Cardiac fibroblast (primary cell): Measurements from ENCODE around the gene MYD88.

Source experiments
- DNase-seq, 2 donors: peaks; one replicate each; pipeline versions ENCODE4 v3.0.0 to v3.0.0-alpha.2; 2010; ENCODE audit warnings: low read depth in 2 of 2
- H3K4me3 ChIP-seq, 2 donors: replicated peaks in 1 of 2; 1 replicate in 1 of 2; 2 replicates in 1 of 2; pipeline ENCODE4 v1.5.1; 2011; ENCODE audit warnings: low read depth in 2 of 2, low read length in 2 of 2, mild to moderate bottlenecking in 2 of 2, moderate library complexity in 1 of 2
- CTCF ChIP-seq: IDR thresholded peaks from one replicate; pipeline ENCODE4 v1.5.1; 2011; ENCODE audit warnings: low read depth, mild to moderate bottlenecking, low read length, inconsistent platforms

Gene MYD88

DNA sequence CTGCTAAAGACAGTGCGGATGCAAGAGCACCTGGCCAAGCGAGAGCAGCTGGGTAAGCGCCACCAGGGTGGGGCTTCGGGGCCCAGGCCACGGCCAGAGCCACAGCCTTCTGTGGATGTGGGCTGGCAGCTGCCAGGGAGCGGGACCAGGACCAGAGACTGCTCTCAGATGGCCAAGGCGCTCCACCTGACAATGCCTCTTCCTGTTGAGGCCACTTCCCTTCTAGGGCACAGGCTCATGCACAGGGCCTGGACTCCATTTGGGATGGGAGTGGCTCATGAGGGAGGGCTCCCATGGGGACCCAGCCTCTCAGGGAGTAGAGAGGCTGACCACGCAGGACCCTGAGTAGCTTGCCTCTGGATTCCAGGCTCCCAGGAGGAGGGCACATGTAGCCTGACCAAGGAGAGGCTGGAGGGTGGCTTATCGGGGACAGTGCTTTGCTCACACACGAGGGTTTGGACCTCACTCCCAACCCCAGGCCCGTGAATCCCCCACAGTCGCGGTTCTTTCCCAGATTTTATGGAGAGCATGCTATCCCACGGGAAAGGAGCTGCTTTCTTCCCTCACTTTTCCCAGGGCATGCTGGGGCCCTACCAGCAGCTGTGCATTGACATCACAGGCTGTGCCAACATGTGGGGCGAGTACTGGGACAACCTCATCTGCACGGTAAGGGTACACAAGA is 26.6 kb upstream of the MYD88 start:
- TF ChIP-seq CTCF = no peak
- H3K4me3 ChIP-seq = no peak overlapping the region
- DNase-seq = no peak

GRCh38 chr3:38112378-38112761 is 26.1 kb upstream of the MYD88 start:
- no peak for TF ChIP-seq CTCF
- H3K4me3 ChIP-seq = no peak overlapping the region
- no peak for DNase-seq

DNA sequence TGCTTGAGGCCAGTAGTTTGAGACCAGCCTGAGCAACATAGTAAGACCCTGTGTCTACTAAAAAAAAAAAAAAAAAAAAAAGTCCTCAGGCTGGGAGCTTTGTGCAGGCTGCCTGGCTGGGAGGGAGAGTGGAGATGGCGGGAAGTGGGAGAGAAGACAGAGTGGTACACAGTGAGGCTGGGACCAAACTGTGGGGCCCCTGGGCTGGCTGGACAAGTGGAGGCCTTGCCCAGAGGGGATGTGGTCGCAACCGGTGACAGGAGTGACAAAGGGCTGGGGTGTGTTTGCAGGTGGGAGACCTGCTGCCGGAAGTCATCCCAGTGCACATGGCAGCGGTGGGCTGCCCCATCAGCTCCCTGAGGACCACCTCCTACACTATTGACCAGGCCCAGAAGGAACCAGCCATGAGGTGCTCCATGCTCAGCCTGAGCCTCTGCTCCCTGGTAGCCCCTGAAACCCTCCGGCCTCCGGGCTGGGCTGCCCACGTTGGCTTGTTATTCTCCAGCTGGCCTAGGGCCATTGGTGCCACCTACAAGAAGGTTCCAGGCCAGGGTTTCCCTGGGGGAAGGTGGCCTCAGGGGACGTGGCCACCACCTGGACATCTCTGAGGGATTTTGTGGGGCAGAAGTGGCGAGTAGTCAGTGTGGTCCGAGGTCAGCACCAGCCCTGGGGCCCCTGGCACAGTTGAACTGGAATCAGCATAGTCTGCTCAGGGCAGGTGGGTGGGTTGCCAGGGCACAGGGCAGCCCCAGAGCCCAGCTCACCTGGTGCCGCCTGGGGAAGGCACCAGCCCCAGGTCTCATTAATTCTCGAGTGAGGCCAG is 24.2 kb upstream of the MYD88 start:
- no peak for TF ChIP-seq CTCF
- no peak for DNase-seq

GRCh38 chr3:38114875-38115644 is 23.4 kb upstream of the MYD88 start:
- TF ChIP-seq CTCF = no peak
- no peak for DNase-seq
- no peak overlapping the region for H3K4me3 ChIP-seq

More for the DNA sequence above, 24.2 kb upstream of the MYD88 start:
- no peak overlapping the region for H3K4me3 ChIP-seq

GRCh38 chr3:38115645-38116427 is 22.6 kb upstream of the MYD88 start:
- TF ChIP-seq CTCF = no peak
- DNase-seq = no peak
- H3K4me3 ChIP-seq = no peak overlapping the region

- DNase-seq = no peak
- H3K4me3 ChIP-seq = no peak overlapping the region
- TF ChIP-seq CTCF = no peak
Observed at GRCh38 chr3:38116471-38117162, 21.8 kb upstream of the MYD88 start.
